H9 (cell line): ENCODE results near the gene CAMTA1. TPM values are rescaled to one million over a fixed set of nuclear protein-coding genes. Genes with fewer than 3 reads are reported as not detected.

Experiments used
- DNase-seq: peaks from one replicate; pipeline ENCODE4 v3.0.0-alpha.2; 2017
- H2AFZ ChIP-seq: one replicate; pipeline ENCODE4 v1.6.1; 2013; ENCODE audit warnings: mild to moderate bottlenecking, low read length, control low read depth, moderate library complexity
- H2AK5ac ChIP-seq: 2 replicates; pipeline ENCODE4 v1.6.1; 2013; ENCODE audit warnings: low read length, control low read depth, mixed read lengths; ENCODE audit not compliant: insufficient read length
- H2BK120ac ChIP-seq: one replicate; pipeline ENCODE4 v1.6.1; 2013; ENCODE audit warnings: low read depth, mild to moderate bottlenecking, low read length, control low read depth, inconsistent platforms; ENCODE audit not compliant: poor library complexity, severe bottlenecking
- H2BK12ac ChIP-seq: 2 replicates; pipeline ENCODE4 v1.6.1; 2013; ENCODE audit warnings: low read length, control low read depth, mixed read lengths, low read depth; ENCODE audit not compliant: insufficient read length
- H2BK15ac ChIP-seq: 2 replicates; pipeline ENCODE4 v1.6.1; 2013; ENCODE audit warnings: low read depth, low read length, control low read depth
- H2BK20ac ChIP-seq: one replicate; pipeline ENCODE4 v1.6.1; 2013; ENCODE audit warnings: low read depth, mild to moderate bottlenecking, low read length, control low read depth, inconsistent platforms; ENCODE audit not compliant: poor library complexity, severe bottlenecking
- H2BK5ac ChIP-seq: 2 replicates; pipeline ENCODE4 v1.6.1; 2013; ENCODE audit warnings: low read length, control low read depth, mixed read lengths; ENCODE audit not compliant: insufficient read length
- H3K14ac ChIP-seq: 2 replicates; pipeline ENCODE4 v1.6.1; 2013; ENCODE audit warnings: low read length, control low read depth; ENCODE audit not compliant: insufficient read depth
- H3K18ac ChIP-seq: 2 replicates; pipeline ENCODE4 v1.6.1; 2013; ENCODE audit warnings: low read depth, mild to moderate bottlenecking, mixed read lengths, low read length, control low read depth; ENCODE audit not compliant: insufficient read length
- H3K23ac ChIP-seq: 2 replicates; pipeline ENCODE4 v1.6.1; 2013; ENCODE audit warnings: low read length, control low read depth, mixed read lengths, low read depth; ENCODE audit not compliant: insufficient read length
- H3K23me2 ChIP-seq: 2 replicates; pipeline ENCODE4 v1.6.1; 2013; ENCODE audit warnings: low read depth, mild to moderate bottlenecking, mixed read lengths, low read length, control low read depth; ENCODE audit not compliant: insufficient read length, poor library complexity, severe bottlenecking
- H3K27ac ChIP-seq: 2 replicates; pipeline ENCODE4 v1.5.1; 2013; ENCODE audit warnings: low read length, control low read depth, mixed read lengths, low read depth; ENCODE audit not compliant: insufficient read length
- H3K27me3 ChIP-seq: 2 replicates; pipeline ENCODE4 v1.6.1; 2013; ENCODE audit warnings: low read length, control low read depth, inconsistent platforms; ENCODE audit not compliant: insufficient read depth
- H3K4ac ChIP-seq: 2 replicates; pipeline ENCODE4 v1.6.1; 2013; ENCODE audit warnings: low read depth, mild to moderate bottlenecking, control low read depth, inconsistent platforms, low read length, moderate library complexity
- H3K4me1 ChIP-seq: 2 replicates; pipeline ENCODE4 v1.6.1; 2013; ENCODE audit warnings: low read length, control low read depth, inconsistent platforms; ENCODE audit not compliant: insufficient read depth
- H3K4me2 ChIP-seq: 2 replicates; pipeline ENCODE4 v1.6.1; 2013; ENCODE audit warnings: low read length, control low read depth, mixed read lengths; ENCODE audit not compliant: insufficient read length, insufficient read depth
- H3K56ac ChIP-seq: 2 replicates; pipeline ENCODE4 v1.6.1; 2013; ENCODE audit warnings: low read depth, mild to moderate bottlenecking, mixed read lengths, low read length, control low read depth; ENCODE audit not compliant: insufficient read length
- H3K79me1 ChIP-seq: 2 replicates; pipeline ENCODE4 v1.6.1; 2013; ENCODE audit warnings: low read depth, mild to moderate bottlenecking, moderate library complexity, low read length, control low read depth, inconsistent platforms; ENCODE audit not compliant: insufficient read depth, poor library complexity, severe bottlenecking
- H3K79me2 ChIP-seq: 2 replicates; pipeline ENCODE4 v1.6.1; 2013; ENCODE audit warnings: low read length, control low read depth, inconsistent platforms; ENCODE audit not compliant: insufficient read depth
- H3K9ac ChIP-seq: 2 replicates; pipeline ENCODE4 v1.6.1; 2013; ENCODE audit warnings: low read length, control low read depth, mixed read lengths; ENCODE audit not compliant: insufficient read length; ENCODE audit errors: extremely low read depth
- H3K9me3 ChIP-seq: one replicate; pipeline ENCODE4 v1.6.1; 2013; ENCODE audit warnings: low read depth, low read length, inconsistent platforms; ENCODE audit not compliant: control insufficient read depth
- H3T11ph ChIP-seq: one replicate; pipeline ENCODE4 v1.6.1; 2013; ENCODE audit warnings: mild to moderate bottlenecking, low read length, control low read depth, inconsistent platforms
- H4K20me1 ChIP-seq: one replicate; pipeline ENCODE4 v1.6.1; 2013; ENCODE audit not compliant: control insufficient read depth, insufficient read length, insufficient read depth
- H4K5ac ChIP-seq: 2 replicates; pipeline ENCODE4 v1.6.1; 2013; ENCODE audit warnings: low read depth, mild to moderate bottlenecking, mixed read lengths, low read length, control low read depth; ENCODE audit not compliant: insufficient read length
- H4K8ac ChIP-seq: replicated peaks from 2 replicates; pipeline ENCODE4 v1.6.1; 2013; ENCODE audit warnings: low read length, control low read depth, mixed read lengths, low read depth; ENCODE audit not compliant: insufficient read length
- H4K91ac ChIP-seq: 2 replicates; pipeline ENCODE4 v1.6.1; 2013; ENCODE audit warnings: low read depth, mild to moderate bottlenecking, moderate library complexity, mixed read lengths, low read length, control low read depth; ENCODE audit not compliant: insufficient read length
- H3K27ac Mint-ChIP-seq, 3 experiments: 2 replicates in 2 of 3; 3 replicates in 1 of 3; pipeline ENCODE4 v1.8.0; 2020 to 2021; ENCODE audit warnings: mixed read lengths in 3 of 3, mild to moderate bottlenecking in 1 of 3, moderate library complexity in 1 of 3
- H3K27me3 Mint-ChIP-seq: 2 replicates; pipeline ENCODE4 v1.8.0; 2021; ENCODE audit warnings: low read depth, mild to moderate bottlenecking, moderate library complexity, mixed read lengths
- H3K36me3 Mint-ChIP-seq, 3 experiments: 2 replicates in 2 of 3; 3 replicates in 1 of 3; pipeline ENCODE4 v1.8.0; 2020 to 2021; ENCODE audit warnings: low read depth in 3 of 3, mixed read lengths in 3 of 3; ENCODE audit not compliant: insufficient read depth in 1 of 3
- H3K4me1 Mint-ChIP-seq, 2 experiments: 2 replicates each; pipeline ENCODE4 v1.8.0; 2020; ENCODE audit warnings: mixed read lengths in 2 of 2
- H3K4me3 Mint-ChIP-seq, 2 experiments: 2 replicates in 1 of 2; 3 replicates in 1 of 2; pipeline ENCODE4 v1.8.0; 2020 to 2021; ENCODE audit warnings: mild to moderate bottlenecking in 2 of 2, mixed read lengths in 2 of 2, moderate library complexity in 1 of 2
- H3K9me3 Mint-ChIP-seq, 2 experiments: 2 replicates in 1 of 2; 3 replicates in 1 of 2; pipeline ENCODE4 v1.8.0; 2020; ENCODE audit warnings: mild to moderate bottlenecking in 2 of 2, mixed read lengths in 2 of 2, moderate library complexity in 1 of 2
- CTCF ChIP-seq: fragments of 200-600 bp; sonication (generic); conservative IDR thresholded peaks from 3 replicates; pipeline ENCODE4 v1.8.0; 2021; ENCODE audit warnings: antibody characterized with exemption, mild to moderate bottlenecking
- WGBS: extraction: QIAGEN DNeasy Blood & Tissue Kit; methylation state at CpG from one replicate; pipeline ENCODE4 v1.1.7; 2013; ENCODE audit warnings: missing lambda C conversion rate, low lambda C conversion rate, mixed read lengths; ENCODE audit not compliant: insufficient read length; ENCODE audit errors: extremely low coverage; 5-methylcytosine and 5-hydroxymethylcytosine counted together
- total RNA-seq: library from RNA; stranded (reverse); gene quantifications from 2 replicates; pipeline ENCODE4 v1.2.1, GENCODE V29; 2021

The CAMTA1 gene
- total RNA-seq, 1 experiment from 2014 or later, result 115 TPM

GRCh38 chr1:7403265-7404045, 618.2 kb downstream of the CAMTA1 start:
- H2BK5ac ChIP-seq, result no peak overlapping the region
- H3K18ac ChIP-seq, result no peak overlapping the region
- H3K23me2 ChIP-seq, result no peaks in the 10 kb centered on the region
- Mint-ChIP-seq H3K4me1 (peaks cover 43 to 45% of the 10 kb centered on the region in 2 experiments), H3K27me3 (peaks cover 2% of the 10 kb centered on the region; the same call in 1 of the 2 replicates), H3K9me3 (peaks cover 20 to 24% of the 10 kb centered on the region in 2 experiments), H3K4me3 (no peak overlapping the region), H3K27ac (no peak overlapping the region), H3K36me3 (peaks cover 5 to 19% (median 10%) of the 10 kb centered on the region in 3 experiments; a peak in 6 of 7 replicates)
- H3K9ac ChIP-seq, result no peak overlapping the region
- H3K27me3 ChIP-seq, result no peaks in the 10 kb centered on the region
- H4K20me1 ChIP-seq, result no peaks in the 10 kb centered on the region
- H4K5ac ChIP-seq, result no peak overlapping the region
- H3K79me1 ChIP-seq, result no peaks in the 10 kb centered on the region
- no peak overlapping the region for H3K14ac ChIP-seq
- H2AFZ ChIP-seq, result no peak overlapping the region
- H4K8ac ChIP-seq, result no peak overlapping the region
- H3K23ac ChIP-seq, result no peak overlapping the region
- no peak overlapping the region for H2BK12ac ChIP-seq
- H3K4ac ChIP-seq, result no peak overlapping the region
- H3K4me1 ChIP-seq, result peaks cover 2% of the 10 kb centered on the region; the same call in 1 of the 2 replicates
- no peak overlapping the region for H2BK120ac ChIP-seq
- no peaks in the 10 kb centered on the region for H3K9me3 ChIP-seq
- H3K56ac ChIP-seq, result no peak overlapping the region
- no peak overlapping the region for H3T11ph ChIP-seq
- TF ChIP-seq CTCF, result no peak
- H2BK20ac ChIP-seq, result no peak overlapping the region
- no peak overlapping the region for H3K27ac ChIP-seq
- H4K91ac ChIP-seq, result no peak overlapping the region
- peak; percentile 14 for DNase-seq
- no peak overlapping the region for H2AK5ac ChIP-seq
- WGBS, result no CpG with 5 or more reads among the region's 12 CpGs
- H3K79me2 ChIP-seq, result no peaks in the 10 kb centered on the region
- no peak overlapping the region for H3K4me2 ChIP-seq
- H2BK15ac ChIP-seq, result no peak overlapping the region
